ENCODE data around the gene RBM12.

DNA sequence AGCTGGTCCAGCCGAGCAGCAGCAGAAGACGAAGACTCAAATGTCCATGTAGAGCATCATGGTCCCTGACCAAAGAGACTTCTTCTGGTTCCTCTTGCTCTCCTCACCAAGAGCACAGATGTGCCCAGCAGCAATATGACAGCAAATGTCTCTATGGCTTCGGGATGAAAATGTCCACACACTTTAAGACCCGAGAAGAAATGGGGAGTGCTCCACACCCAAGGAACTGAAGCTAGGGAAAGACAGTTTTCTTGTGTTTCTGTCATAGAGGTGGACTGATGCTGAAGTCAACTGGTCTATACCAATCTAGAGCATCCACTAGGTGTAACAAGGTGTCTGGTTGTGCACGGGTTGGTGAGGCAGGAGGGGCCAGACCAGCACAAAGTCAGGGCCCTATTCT is 4.5 kb upstream of the RBM12 start:
- TF ChIP-seq, protein P1, sequence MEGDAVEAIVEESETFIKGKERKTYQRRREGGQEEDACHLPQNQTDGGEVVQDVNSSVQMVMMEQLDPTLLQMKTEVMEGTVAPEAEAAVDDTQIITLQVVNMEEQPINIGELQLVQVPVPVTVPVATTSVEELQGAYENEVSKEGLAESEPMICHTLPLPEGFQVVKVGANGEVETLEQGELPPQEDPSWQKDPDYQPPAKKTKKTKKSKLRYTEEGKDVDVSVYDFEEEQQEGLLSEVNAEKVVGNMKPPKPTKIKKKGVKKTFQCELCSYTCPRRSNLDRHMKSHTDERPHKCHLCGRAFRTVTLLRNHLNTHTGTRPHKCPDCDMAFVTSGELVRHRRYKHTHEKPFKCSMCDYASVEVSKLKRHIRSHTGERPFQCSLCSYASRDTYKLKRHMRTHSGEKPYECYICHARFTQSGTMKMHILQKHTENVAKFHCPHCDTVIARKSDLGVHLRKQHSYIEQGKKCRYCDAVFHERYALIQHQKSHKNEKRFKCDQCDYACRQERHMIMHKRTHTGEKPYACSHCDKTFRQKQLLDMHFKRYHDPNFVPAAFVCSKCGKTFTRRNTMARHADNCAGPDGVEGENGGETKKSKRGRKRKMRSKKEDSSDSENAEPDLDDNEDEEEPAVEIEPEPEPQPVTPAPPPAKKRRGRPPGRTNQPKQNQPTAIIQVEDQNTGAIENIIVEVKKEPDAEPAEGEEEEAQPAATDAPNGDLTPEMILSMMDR (conservative IDR thresholded peaks at IDR 0.05) = no peak
- TF ChIP-seq ZFX (IDR thresholded peaks at IDR 0.05) = no peak

Measured in C4-2B (cell line).